HL-60 (cell line): Measurements from ENCODE around the gene GRIK2.

ENCODE experiments used
- GABPA ChIP-seq: IDR thresholded peaks from 2 replicates; pipeline ENCODE4 v1.6.1; 2012; ENCODE audit warnings: low read depth
- POLR2AphosphoS5 ChIP-seq: IDR thresholded peaks from 2 replicates; pipeline ENCODE4 v1.6.1; 2012; ENCODE audit warnings: low read depth
- TF ChIP-seq, protein P1 (sequence below): IDR thresholded peaks from one replicate; pipeline ENCODE4 v1.5.1; 2011; ENCODE audit warnings: low read length, control low read depth, inconsistent platforms; ENCODE audit not compliant: insufficient read depth
- TF ChIP-seq, protein P2 (sequence below): IDR thresholded peaks from 2 replicates; pipeline ENCODE4 v1.6.1; 2012; ENCODE audit warnings: low read depth; ENCODE audit not compliant: insufficient replicate concordance

DNA sequence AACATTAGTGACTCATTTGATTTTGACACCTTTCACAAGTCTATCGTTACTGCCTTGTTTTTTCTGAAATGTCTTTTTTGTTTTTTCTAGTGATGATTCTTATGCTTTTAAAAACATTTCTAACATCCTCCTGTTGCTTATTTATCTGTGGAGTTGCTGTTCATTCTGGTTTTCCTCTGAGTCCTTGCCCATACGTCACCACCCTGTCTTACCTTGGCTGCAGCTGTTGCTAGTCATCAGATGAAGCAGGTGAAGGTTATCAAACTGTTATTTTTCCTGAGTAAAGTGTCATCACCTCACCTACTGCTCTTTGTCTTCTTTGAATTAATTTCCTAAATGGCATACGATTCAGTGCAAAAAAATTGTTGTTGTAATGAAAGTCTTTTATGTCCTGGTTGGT lies 376.6 kb downstream of the GRIK2 start:
- TF ChIP-seq GABPA: no peak
- TF ChIP-seq, protein P1, sequence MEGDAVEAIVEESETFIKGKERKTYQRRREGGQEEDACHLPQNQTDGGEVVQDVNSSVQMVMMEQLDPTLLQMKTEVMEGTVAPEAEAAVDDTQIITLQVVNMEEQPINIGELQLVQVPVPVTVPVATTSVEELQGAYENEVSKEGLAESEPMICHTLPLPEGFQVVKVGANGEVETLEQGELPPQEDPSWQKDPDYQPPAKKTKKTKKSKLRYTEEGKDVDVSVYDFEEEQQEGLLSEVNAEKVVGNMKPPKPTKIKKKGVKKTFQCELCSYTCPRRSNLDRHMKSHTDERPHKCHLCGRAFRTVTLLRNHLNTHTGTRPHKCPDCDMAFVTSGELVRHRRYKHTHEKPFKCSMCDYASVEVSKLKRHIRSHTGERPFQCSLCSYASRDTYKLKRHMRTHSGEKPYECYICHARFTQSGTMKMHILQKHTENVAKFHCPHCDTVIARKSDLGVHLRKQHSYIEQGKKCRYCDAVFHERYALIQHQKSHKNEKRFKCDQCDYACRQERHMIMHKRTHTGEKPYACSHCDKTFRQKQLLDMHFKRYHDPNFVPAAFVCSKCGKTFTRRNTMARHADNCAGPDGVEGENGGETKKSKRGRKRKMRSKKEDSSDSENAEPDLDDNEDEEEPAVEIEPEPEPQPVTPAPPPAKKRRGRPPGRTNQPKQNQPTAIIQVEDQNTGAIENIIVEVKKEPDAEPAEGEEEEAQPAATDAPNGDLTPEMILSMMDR: no peak
- TF ChIP-seq, protein P2, sequence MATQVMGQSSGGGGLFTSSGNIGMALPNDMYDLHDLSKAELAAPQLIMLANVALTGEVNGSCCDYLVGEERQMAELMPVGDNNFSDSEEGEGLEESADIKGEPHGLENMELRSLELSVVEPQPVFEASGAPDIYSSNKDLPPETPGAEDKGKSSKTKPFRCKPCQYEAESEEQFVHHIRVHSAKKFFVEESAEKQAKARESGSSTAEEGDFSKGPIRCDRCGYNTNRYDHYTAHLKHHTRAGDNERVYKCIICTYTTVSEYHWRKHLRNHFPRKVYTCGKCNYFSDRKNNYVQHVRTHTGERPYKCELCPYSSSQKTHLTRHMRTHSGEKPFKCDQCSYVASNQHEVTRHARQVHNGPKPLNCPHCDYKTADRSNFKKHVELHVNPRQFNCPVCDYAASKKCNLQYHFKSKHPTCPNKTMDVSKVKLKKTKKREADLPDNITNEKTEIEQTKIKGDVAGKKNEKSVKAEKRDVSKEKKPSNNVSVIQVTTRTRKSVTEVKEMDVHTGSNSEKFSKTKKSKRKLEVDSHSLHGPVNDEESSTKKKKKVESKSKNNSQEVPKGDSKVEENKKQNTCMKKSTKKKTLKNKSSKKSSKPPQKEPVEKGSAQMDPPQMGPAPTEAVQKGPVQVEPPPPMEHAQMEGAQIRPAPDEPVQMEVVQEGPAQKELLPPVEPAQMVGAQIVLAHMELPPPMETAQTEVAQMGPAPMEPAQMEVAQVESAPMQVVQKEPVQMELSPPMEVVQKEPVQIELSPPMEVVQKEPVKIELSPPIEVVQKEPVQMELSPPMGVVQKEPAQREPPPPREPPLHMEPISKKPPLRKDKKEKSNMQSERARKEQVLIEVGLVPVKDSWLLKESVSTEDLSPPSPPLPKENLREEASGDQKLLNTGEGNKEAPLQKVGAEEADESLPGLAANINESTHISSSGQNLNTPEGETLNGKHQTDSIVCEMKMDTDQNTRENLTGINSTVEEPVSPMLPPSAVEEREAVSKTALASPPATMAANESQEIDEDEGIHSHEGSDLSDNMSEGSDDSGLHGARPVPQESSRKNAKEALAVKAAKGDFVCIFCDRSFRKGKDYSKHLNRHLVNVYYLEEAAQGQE: no peak
- no peak for TF ChIP-seq POLR2AphosphoS5
